Stimulated activated naive CD4-positive, alpha-beta T cell (primary cell): Measurements from ENCODE around the gene CHD3.

Experiments
- DNase-seq, 6 experiments: peaks; one replicate each; lab custom pipeline; 2025; lab: John Stamatoyannopoulos, UW

The CHD3 gene

GRCh38 chr17:7864995-7865650 lies 23.5 kb upstream of the CHD3 start:
- no peak for DNase-seq

- DNase-seq: peak in 2 of 6 experiments; percentile 21 to 24
Observed at GRCh38 chr17:7867881-7868329, 20.7 kb upstream of the CHD3 start.

GRCh38 chr17:7873051-7873450 lies 15.5 kb upstream of the CHD3 start:
- DNase-seq: no peak

DNA sequence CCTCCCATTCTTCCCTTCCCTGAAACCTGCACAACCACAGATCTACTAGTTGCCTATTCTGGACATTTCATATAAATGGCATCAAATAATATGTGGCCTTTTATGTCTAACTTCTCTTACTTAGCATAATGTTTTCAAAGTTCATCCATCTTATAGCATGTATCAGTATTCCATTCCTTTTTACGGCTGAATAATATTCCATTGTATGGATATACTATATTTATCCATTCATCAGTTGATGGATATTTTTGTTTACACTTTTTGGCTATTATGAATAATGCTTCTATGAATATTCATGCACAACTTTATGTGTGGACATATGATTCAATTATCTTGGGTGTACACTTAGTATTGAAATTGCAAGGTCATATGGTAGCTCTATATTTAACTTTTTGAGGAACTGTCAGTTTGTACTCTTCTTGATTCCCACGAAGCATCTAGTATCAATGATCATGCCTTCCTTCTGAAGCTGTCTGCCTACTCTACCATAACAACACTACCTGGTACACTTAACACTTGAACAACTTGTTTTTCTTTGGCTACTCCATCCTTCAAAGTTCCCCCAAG lies 12.7 kb upstream of the CHD3 start:
- no peak for DNase-seq

GRCh38 chr17:7878234-7878633 lies 10.4 kb upstream of the CHD3 start:
- DNase-seq: no peak

DNA sequence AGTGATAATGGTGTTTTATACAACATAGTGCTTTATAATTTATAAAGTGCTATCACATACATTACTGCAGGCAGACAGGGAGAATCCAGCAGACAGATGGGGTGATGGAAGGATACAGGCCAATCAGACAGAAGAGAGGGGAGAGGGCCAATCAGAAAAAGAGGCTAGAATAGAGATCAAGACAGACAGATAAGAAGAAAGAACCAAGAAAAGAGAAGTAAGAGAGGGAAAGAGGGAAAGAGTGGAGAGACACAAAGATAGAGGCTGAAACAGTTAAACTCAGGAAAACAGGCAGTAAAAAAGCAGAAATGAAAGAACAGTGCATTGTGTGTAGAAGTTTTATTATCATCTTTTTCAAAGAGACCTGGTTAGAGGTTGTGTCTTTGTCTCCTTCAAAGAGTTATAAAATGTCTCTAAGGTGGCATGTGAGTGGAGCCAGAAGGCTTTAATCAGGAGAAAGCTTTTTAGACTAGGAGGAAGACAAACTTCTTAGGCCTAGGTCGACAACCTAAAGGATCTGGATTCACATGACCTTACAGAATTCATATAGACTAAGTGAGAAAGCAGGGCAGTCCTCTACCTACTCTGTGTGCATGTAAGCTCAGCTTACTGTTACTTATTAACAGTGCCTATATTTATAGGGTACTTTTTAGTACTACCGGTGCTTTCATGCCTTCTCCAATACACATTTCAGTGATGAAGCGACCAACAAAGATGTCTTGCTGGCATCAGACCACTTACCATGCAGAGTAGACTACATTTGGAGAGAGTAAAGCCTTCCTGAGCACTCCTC lies 8.3 kb upstream of the CHD3 start:
- DNase-seq: no peak

GRCh38 chr17:7881276-7882054 lies 7.1 kb upstream of the CHD3 start:
- no peak for DNase-seq

- no peak for DNase-seq
Observed at GRCh38 chr17:7882068-7882467, 6.5 kb upstream of the CHD3 start.

GRCh38 chr17:7882629-7883028 lies 6.0 kb upstream of the CHD3 start:
- no peak for DNase-seq

- peak; percentile 30 to 60 (median 43) for DNase-seq
Observed at GRCh38 chr17:7883781-7884386, 4.7 kb upstream of the CHD3 start.

- peak in 4 of 6 experiments; percentile 30 to 45 (median 36) for DNase-seq
Observed at GRCh38 chr17:7884581-7885366, 3.8 kb upstream of the CHD3 start.

GRCh38 chr17:7885367-7886226 lies 3.0 kb upstream of the CHD3 start:
- peak in 3 of 6 experiments; percentile 38 to 53 (median 45) for DNase-seq

DNA sequence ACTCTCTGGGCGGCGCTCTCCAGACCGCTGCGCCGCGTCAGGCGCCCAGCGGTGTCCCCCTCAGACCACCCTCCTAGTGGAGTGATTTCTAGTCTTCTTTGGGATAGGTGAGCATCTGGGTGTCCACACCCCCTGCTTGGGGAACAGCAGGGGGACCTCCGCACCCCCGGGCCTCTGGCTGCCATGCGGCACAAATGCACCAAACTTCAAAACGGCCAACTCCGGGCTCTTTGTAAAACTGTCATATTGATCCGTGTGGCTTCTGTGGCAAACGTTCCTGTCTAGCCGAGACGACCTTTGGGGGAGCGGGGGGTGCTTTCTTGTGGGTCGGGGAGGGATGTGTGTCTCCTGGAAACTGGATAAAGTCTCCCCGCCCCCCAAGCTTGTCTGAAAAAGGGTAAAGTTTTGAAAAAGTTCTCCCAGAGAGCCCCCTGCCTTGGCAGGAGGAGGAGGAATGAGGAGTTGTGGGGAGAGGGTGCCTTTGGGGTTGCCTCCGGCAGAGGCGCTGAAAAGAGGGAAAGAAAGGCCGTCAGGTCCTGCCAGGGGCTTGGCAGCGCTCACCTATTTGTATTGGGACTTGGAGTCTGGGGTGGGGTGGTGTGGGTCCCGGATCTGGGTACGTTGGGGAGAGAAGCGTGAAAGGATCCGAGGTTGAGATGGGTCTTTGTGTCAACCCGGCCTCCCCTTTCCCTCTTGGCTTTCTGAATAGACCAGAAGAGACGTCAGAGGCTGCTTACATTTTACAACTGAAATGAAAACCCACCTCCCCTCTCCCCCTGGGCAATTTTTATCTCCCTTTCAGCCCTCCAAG lies 2.2 kb upstream of the CHD3 start:
- DNase-seq: peak; percentile 64 to 77 (median 66)

DNA sequence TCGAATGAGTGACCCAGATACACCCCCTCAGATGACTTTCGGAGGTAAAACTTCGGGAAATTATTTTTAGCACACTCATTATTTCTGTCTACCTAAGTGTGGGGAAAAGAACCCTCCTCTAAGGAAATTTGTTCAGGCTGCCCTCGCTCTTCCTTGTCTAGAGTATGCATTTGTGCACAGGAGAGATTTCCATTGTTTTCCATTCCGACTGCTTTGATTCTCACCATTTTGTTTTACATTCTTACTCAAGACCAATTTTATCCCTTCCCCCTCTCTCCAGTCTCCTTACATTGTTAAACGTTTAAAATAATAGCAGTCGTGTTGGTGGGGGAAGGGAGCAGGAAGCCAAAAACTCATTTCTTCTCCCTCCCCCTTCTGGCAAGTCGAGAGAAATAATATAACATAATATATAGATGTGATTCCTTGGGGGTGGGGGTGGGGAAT lies 1.5 kb upstream of the CHD3 start:
- no peak for DNase-seq

GRCh38 chr17:7887482-7888183 lies 956 bp upstream of the CHD3 start:
- DNase-seq: peak; percentile 71 to 95 (median 92)

DNA sequence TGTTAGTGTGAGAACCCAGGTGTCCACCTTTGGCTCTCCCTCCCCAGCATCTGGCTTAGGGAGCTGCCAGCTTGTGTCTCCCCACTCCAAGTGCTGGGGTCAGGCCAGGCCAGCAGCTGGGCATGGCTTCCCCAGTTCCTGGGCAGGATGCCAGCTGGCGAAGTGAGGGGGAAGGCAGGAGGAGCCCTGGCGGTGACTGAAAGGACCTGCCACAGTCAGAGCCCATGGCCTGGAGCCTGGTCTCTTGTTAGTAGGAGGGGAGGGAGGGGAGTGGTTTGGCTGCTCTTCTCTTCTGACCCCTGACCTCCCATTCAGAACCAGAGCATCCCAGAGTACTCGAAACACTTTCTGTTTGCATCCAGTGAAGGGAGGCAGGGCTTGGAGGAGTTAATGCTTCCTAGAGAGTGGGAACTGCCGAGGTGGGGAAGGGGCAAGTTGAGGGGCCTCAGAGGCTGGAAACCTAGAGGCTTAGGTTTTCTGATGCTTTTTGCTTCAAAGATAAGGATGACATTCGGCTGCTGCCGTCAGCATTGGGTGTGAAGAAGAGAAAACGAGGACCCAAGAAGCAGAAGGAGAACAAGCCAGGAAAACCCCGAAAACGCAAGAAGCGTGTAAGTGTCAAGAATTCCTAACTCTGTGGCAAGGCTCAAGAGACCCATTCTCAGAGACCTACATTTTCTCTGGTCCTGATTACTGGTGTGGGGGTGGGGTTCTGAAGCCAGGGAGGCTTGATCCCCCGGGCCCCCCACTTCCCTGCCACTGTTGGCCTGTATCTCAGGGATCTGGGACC lies 772 bp downstream of the CHD3 start:
- DNase-seq: peak in 1 of 6 experiments; percentile 36

DNA sequence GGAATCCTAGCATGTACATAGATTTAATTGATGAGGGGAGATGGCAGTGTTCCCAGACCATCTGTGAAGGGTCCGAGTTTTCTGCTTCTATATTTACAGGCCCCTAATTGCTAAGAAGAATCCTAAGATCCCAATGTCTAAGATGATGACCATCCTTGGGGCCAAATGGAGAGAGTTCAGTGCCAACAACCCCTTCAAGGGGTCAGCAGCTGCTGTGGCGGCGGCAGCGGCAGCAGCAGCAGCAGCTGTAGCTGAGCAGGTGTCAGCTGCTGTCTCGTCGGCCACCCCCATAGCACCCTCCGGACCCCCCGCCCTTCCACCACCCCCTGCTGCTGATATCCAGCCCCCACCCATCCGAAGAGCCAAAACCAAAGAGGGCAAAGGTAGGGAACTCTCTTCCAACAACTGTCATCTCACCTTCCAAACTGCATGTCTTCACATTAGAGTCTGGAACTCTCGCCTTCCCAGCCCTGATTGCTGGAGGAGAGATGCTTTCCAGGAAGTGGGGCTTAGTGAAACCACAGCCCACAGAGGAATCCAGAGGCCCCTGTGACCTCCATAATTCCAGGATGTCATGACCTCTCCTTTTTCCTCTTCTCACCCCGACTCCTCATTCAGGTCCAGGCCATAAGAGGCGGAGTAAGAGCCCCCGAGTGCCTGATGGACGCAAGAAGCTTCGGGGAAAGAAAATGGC lies 4.7 kb downstream of the CHD3 start:
- DNase-seq: no peak
